ENCODE results near the gene ATG7.
"Not testable (repeated sequence)": the region's sequence is repeated elsewhere in the genome, so short reads cannot be mapped to it uniquely, and the experiment has no call there.

Gene ATG7

GRCh38 chr3:11331101-11331500 lies 58.9 kb downstream of the ATG7 start:
- Histone ChIP-seq H3K27me3 (ENCODE audit: insufficient read depth, low read length) (no peaks in the 10 kb centered on the region), H3K4me3 (ENCODE audit: low read length) (no peak overlapping the region), H3K9me3 (ENCODE audit: insufficient read depth, low read depth, low read length) (no peaks in the 10 kb centered on the region), H3K36me3 (ENCODE audit: insufficient read depth, low read depth, low read length) (no peaks in the 10 kb centered on the region; the same call in 1 of the 2 replicates), H3K4me1 (ENCODE audit: insufficient read depth, low read length) (no peaks in the 10 kb centered on the region), H3K9ac (ENCODE audit: low read depth, low read length) (no peak overlapping the region), H3K27ac (ENCODE audit: low read length) (no peak overlapping the region)

DNA sequence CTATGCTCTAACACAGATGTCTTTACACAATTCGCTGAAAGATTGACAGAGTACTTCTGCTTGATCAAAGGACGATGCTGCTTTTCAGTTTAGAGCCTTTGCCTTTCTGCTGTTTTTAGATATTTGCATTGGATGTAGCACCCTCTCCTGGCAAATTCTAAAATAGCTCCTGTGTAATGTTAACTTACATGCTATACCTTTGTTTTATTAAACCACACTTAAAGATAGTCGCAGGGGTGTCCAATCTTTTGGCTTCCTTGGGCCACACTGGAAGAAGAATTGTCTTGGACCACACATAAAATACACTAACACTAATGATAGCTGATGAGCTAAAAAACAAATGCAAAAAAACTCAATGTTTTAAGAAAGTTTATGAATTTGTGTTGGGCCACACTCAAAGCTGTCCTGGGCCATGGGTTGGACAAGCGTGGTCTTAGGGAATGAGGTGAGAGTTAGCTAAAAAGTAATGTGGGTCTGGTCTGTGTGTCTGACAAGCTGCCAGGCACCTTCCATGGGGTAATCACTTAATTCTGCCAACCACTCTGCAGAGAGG lies 62.9 kb downstream of the ATG7 start:
- Histone ChIP-seq H3K27ac (ENCODE audit: low read length) (no peak overlapping the region), H3K9me3 (ENCODE audit: insufficient read depth, low read depth, low read length) (no peaks in the 10 kb centered on the region), H3K4me3 (ENCODE audit: low read length) (no peak overlapping the region), H3K4me1 (ENCODE audit: insufficient read depth, low read length) (no peaks in the 10 kb centered on the region), H3K9ac (ENCODE audit: low read depth, low read length) (no peak overlapping the region), H3K27me3 (ENCODE audit: insufficient read depth, low read length) (no peaks in the 10 kb centered on the region), H3K36me3 (ENCODE audit: insufficient read depth, low read depth, low read length) (no peaks in the 10 kb centered on the region)

GRCh38 chr3:11339541-11339940 lies 67.3 kb downstream of the ATG7 start:
- Histone ChIP-seq H3K9ac (ENCODE audit: low read depth, low read length) (no peak overlapping the region), H3K27me3 (ENCODE audit: insufficient read depth, low read length) (no peaks in the 10 kb centered on the region), H3K9me3 (ENCODE audit: insufficient read depth, low read depth, low read length) (no peaks in the 10 kb centered on the region), H3K4me1 (ENCODE audit: insufficient read depth, low read length) (no peaks in the 10 kb centered on the region), H3K4me3 (ENCODE audit: low read length) (no peak overlapping the region), H3K27ac (ENCODE audit: low read length) (no peak overlapping the region), H3K36me3 (ENCODE audit: insufficient read depth, low read depth, low read length) (no peaks in the 10 kb centered on the region)

- Histone ChIP-seq H3K4me3 (ENCODE audit: low read length) (no peak overlapping the region), H3K27me3 (ENCODE audit: insufficient read depth, low read length) (no peaks in the 10 kb centered on the region), H3K9me3 (ENCODE audit: insufficient read depth, low read depth, low read length) (peaks cover 3% of the 10 kb centered on the region; the same call in 1 of the 2 replicates), H3K36me3 (ENCODE audit: insufficient read depth, low read depth, low read length) (peaks cover 10% of the 10 kb centered on the region; the same call in 1 of the 2 replicates), H3K9ac (ENCODE audit: low read depth, low read length) (no peak overlapping the region), H3K27ac (ENCODE audit: low read length) (no peak overlapping the region), H3K4me1 (ENCODE audit: insufficient read depth, low read length) (no peaks in the 10 kb centered on the region)
Measured at GRCh38 chr3:11346416-11346815, 74.2 kb downstream of the ATG7 start.

- H3K27me3 ChIP-seq (ENCODE audit: insufficient read depth, low read length); H3K27ac ChIP-seq (ENCODE audit: low read length); H3K4me3 ChIP-seq (ENCODE audit: low read length); H3K9ac ChIP-seq (ENCODE audit: low read depth, low read length); H3K4me1 ChIP-seq (ENCODE audit: insufficient read depth, low read length); H3K9me3 ChIP-seq (ENCODE audit: insufficient read depth, low read depth, low read length): not testable (repeated sequence)
- H3K36me3 ChIP-seq (ENCODE audit: insufficient read depth, low read depth, low read length), result peaks cover 10% of the 10 kb centered on the region; the same call in 1 of the 2 replicates
Measured at GRCh38 chr3:11348877-11349276, 76.7 kb downstream of the ATG7 start.

- H3K27ac ChIP-seq (ENCODE audit: low read length), result no peak overlapping the region
- H3K4me3 ChIP-seq (ENCODE audit: low read length), result no peak overlapping the region
- H3K9me3 ChIP-seq (ENCODE audit: insufficient read depth, low read depth, low read length), result peaks cover 3% of the 10 kb centered on the region; the same call in 1 of the 2 replicates
- H3K9ac ChIP-seq (ENCODE audit: low read depth, low read length), result no peak overlapping the region
- no peaks in the 10 kb centered on the region for H3K4me1 ChIP-seq (ENCODE audit: insufficient read depth, low read length)
- peaks cover 10% of the 10 kb centered on the region; the same call in 1 of the 2 replicates for H3K36me3 ChIP-seq (ENCODE audit: insufficient read depth, low read depth, low read length)
- H3K27me3 ChIP-seq (ENCODE audit: insufficient read depth, low read length), result no peaks in the 10 kb centered on the region
Measured at GRCh38 chr3:11349446-11349845, 77.2 kb downstream of the ATG7 start.

- H3K27me3 ChIP-seq (ENCODE audit: insufficient read depth, low read length), result no peaks in the 10 kb centered on the region
- H3K9ac ChIP-seq (ENCODE audit: low read depth, low read length), result no peak overlapping the region
- peaks cover 3% of the 10 kb centered on the region; the same call in 1 of the 2 replicates for H3K9me3 ChIP-seq (ENCODE audit: insufficient read depth, low read depth, low read length)
- H3K36me3 ChIP-seq (ENCODE audit: insufficient read depth, low read depth, low read length), result peaks cover 10% of the 10 kb centered on the region; the same call in 1 of the 2 replicates
- H3K27ac ChIP-seq (ENCODE audit: low read length), result no peak overlapping the region
- no peak overlapping the region for H3K4me3 ChIP-seq (ENCODE audit: low read length)
- H3K4me1 ChIP-seq (ENCODE audit: insufficient read depth, low read length), result no peaks in the 10 kb centered on the region
Measured at GRCh38 chr3:11350374-11350773, 78.2 kb downstream of the ATG7 start.

DNA sequence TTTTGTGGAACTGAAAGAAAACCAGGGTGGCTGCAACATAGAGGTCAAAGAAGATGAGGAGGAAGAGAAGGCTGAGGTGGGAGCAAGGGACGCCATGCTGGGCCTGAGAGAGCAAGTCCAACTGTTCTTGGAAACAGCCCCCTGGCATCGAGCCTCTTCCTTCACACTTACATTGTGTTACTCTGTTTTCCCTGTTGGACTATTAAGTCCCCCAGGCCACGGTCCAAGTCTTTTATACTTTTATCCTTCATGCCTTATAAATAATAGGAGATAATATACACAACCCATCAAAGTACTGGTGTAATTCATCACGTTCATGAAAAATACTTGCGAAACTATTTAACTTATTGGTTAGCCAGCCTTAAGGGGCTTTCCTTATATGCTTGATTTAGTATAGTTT lies 79.3 kb downstream of the ATG7 start:
- Histone ChIP-seq H3K9ac (ENCODE audit: low read depth, low read length) (no peak overlapping the region), H3K27ac (ENCODE audit: low read length) (no peak overlapping the region), H3K27me3 (ENCODE audit: insufficient read depth, low read length) (no peaks in the 10 kb centered on the region), H3K9me3 (ENCODE audit: insufficient read depth, low read depth, low read length) (peaks cover 3% of the 10 kb centered on the region; the same call in 1 of the 2 replicates), H3K36me3 (ENCODE audit: insufficient read depth, low read depth, low read length) (peaks cover 10% of the 10 kb centered on the region; the same call in 1 of the 2 replicates), H3K4me3 (ENCODE audit: low read length) (no peak overlapping the region), H3K4me1 (ENCODE audit: insufficient read depth, low read length) (no peaks in the 10 kb centered on the region)

- no peaks in the 10 kb centered on the region for H3K27me3 ChIP-seq (ENCODE audit: insufficient read depth, low read length)
- H3K9ac ChIP-seq (ENCODE audit: low read depth, low read length), result no peak overlapping the region
- H3K36me3 ChIP-seq (ENCODE audit: insufficient read depth, low read depth, low read length), result peaks cover 16% of the 10 kb centered on the region
- H3K4me1 ChIP-seq (ENCODE audit: insufficient read depth, low read length), result no peaks in the 10 kb centered on the region
- H3K27ac ChIP-seq (ENCODE audit: low read length), result no peak overlapping the region
- no peak overlapping the region for H3K4me3 ChIP-seq (ENCODE audit: low read length)
- no peaks in the 10 kb centered on the region for H3K9me3 ChIP-seq (ENCODE audit: insufficient read depth, low read depth, low read length)
Measured at GRCh38 chr3:11356269-11356668, 84.1 kb downstream of the ATG7 start.

DNA sequence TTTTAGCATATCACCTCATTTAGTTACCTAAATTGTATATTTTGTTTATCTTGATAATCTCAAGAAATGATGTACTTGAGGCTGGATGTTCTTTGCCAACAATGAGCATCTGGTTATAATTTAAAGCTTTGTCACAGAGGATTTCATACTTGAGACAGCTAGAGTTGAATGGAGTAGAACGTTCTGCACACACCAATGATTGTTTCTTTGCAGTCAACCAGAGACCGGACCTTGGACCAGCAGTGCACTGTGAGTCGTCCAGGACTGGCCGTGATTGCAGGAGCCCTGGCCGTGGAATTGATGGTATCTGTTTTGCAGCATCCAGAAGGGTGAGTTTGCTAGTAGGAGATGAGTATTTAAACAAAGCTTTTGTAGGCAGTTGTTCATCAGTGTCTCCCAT lies 90.4 kb downstream of the ATG7 start:
- no peak overlapping the region for H3K4me3 ChIP-seq (ENCODE audit: low read length)
- H3K27me3 ChIP-seq (ENCODE audit: insufficient read depth, low read length), result no peaks in the 10 kb centered on the region
- H3K27ac ChIP-seq (ENCODE audit: low read length), result no peak overlapping the region
- peaks cover 49% of the 10 kb centered on the region for H3K36me3 ChIP-seq (ENCODE audit: insufficient read depth, low read depth, low read length)
- no peaks in the 10 kb centered on the region for H3K9me3 ChIP-seq (ENCODE audit: insufficient read depth, low read depth, low read length)
- H3K4me1 ChIP-seq (ENCODE audit: insufficient read depth, low read length), result peaks cover 6% of the 10 kb centered on the region; the same call in 1 of the 2 replicates
- no peak overlapping the region for H3K9ac ChIP-seq (ENCODE audit: low read depth, low read length)

- no peak overlapping the region for H3K9ac ChIP-seq (ENCODE audit: low read depth, low read length)
- H3K36me3 ChIP-seq (ENCODE audit: insufficient read depth, low read depth, low read length), result peaks cover 43% of the 10 kb centered on the region
- H3K27ac ChIP-seq (ENCODE audit: low read length), result no peak overlapping the region
- H3K4me3 ChIP-seq (ENCODE audit: low read length), result no peak overlapping the region
- no peaks in the 10 kb centered on the region for H3K27me3 ChIP-seq (ENCODE audit: insufficient read depth, low read length)
- H3K9me3 ChIP-seq (ENCODE audit: insufficient read depth, low read depth, low read length), result no peaks in the 10 kb centered on the region
- peaks cover 6% of the 10 kb centered on the region; the same call in 1 of the 2 replicates for H3K4me1 ChIP-seq (ENCODE audit: insufficient read depth, low read length)
Measured at GRCh38 chr3:11363715-11364114, 91.5 kb downstream of the ATG7 start.

DNA sequence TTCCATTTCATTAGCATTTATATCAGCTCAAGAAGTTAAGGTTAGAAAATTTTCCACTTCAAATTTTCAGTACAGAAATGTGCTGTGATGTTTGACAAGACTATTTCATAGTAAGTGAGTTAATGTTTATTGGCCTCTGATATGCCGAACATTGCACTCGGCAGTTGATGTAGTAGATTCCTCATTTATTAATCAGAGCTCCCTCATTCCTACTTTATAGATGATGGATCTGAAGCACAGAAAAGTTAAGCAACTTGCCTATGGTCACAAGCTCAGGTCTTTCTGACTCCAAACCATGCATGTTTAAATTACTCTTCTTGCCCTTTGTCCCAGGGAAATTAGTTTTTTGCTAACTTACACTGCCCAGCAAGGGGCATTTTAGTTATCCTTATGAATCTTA lies 92.0 kb downstream of the ATG7 start:
- peaks cover 6% of the 10 kb centered on the region; the same call in 1 of the 2 replicates for H3K4me1 ChIP-seq (ENCODE audit: insufficient read depth, low read length)
- H3K36me3 ChIP-seq (ENCODE audit: insufficient read depth, low read depth, low read length), result peaks cover 43% of the 10 kb centered on the region
- no peaks in the 10 kb centered on the region for H3K27me3 ChIP-seq (ENCODE audit: insufficient read depth, low read length)
- no peak overlapping the region for H3K4me3 ChIP-seq (ENCODE audit: low read length)
- H3K9ac ChIP-seq (ENCODE audit: low read depth, low read length), result no peak overlapping the region
- H3K27ac ChIP-seq (ENCODE audit: low read length), result no peak overlapping the region
- no peaks in the 10 kb centered on the region for H3K9me3 ChIP-seq (ENCODE audit: insufficient read depth, low read depth, low read length)
